Measurements from ENCODE around the gene UNC13A.
"Not testable (repeated sequence)": the region's sequence is repeated elsewhere in the genome, so short reads cannot be mapped to it uniquely, and the experiment has no call there.

The UNC13A gene

GRCh38 chr19:17605117-17605516, 83.0 kb downstream of the UNC13A start:
- FAIRE-seq = no peak
- DNase-seq (ENCODE audit: low spot score) = no peak

DNA sequence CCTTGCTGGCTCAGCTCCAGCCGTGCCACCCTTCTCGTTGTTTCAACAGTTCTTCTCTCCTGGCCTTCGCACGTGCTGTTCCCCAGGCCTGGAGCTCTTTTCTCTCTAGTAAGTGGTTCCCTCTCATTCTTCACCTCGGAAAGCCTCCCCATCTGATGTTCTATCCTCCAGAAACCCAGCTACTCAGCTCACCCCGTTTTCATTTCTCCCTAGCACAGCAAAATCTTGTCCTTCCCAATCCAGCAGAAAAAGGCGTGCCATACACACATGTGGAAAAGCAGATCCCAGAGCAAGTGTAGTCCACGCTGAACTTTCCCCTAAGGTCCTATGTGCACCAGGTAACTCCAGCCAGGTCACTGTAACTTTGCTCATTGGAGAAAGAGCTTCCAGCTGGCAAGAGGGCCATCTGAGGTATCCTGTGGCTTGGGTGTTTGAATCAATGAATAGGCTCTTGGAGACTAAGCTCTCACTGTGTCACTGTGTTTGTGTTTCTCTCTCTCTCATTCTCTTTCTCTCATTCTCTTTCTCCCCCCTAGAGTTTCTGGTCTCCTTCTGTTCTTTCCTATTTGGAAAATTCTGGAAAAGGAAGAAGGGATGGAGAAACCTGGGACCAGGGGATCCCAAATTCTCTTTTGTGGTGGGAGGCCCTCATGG, 83.7 kb downstream of the UNC13A start:
- DNase-seq (ENCODE audit: low spot score) (no peak), FAIRE-seq (no peak)

- DNase-seq (ENCODE audit: low spot score) (no peak), FAIRE-seq (no peak)
Measured at GRCh38 chr19:17602872-17603510, 85.2 kb downstream of the UNC13A start.

DNA sequence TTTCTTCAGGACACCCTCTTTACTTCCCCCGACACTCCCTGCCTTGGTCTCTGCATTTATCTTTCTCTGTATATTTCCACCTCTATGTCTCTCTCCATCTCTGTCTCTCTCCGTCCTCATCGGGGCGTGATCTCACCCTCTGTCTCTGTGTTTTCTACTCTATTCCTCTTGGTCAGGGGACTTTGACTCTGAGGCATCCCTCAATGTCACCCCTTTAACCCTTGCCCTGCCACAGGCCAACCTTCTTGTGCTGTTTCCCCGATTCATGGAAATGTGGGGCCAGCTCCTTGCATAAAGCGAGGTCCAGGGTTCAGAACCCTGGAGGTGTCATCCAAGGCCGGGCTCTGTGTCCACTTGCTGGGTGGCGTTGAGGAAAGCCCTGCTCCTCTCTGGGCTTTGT, 85.9 kb downstream of the UNC13A start:
- FAIRE-seq = no peak
- DNase-seq (ENCODE audit: low spot score) = no peak

DNA sequence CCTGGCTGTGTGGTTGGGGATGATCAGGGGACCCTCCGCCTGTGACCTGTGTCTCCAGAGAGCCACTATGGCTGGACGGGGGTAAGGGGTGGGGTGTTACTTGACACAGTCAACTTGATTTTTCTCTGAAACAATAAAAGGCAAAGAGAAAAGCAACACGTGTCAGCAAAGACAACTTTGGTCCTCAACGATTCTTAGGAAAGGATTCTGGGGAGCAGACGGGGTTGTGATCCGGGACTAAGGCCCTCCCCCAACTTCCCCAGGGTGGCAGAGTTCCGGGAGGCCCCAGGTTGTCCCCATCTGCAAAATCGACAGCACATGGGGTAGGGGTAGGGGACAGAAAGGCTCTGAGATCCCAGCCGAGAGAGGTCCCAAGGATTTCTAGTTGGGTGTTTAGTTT, 86.5 kb downstream of the UNC13A start:
- no peak for DNase-seq (ENCODE audit: low spot score)
- FAIRE-seq = no peak

GRCh38 chr19:17599780-17600179, 88.4 kb downstream of the UNC13A start:
- DNase-seq (ENCODE audit: low spot score) = no peak

GRCh38 chr19:17598953-17599352, 89.2 kb downstream of the UNC13A start:
- no peak for FAIRE-seq
- no peak for DNase-seq (ENCODE audit: low spot score)

More at GRCh38 chr19:17599780-17600179, 88.4 kb downstream of the UNC13A start:
- no peak for FAIRE-seq

DNA sequence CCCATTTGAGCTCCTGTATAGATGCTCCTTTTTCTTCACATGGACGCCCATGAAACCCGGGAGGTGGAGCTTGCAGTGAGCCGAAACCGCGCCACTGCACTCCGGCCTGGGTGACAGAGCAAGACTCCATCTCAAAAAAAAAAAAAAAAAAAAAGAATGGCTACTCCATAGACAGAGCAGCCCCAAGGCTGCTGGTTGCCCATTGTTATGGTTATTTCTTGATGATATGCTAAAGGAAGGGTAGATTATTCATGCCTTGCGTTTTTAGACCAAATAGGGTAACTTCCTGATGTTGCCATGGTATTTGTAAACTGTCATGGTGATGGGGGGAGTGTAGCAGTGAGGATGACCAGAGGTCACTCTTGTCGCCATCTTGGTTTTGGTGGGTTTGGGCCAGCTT, 90.1 kb downstream of the UNC13A start:
- FAIRE-seq; DNase-seq (ENCODE audit: low spot score): not testable (repeated sequence)

- DNase-seq (ENCODE audit: low spot score); FAIRE-seq: not testable (repeated sequence)
Measured at GRCh38 chr19:17594296-17594695, 93.9 kb downstream of the UNC13A start.

- FAIRE-seq (no peak), DNase-seq (ENCODE audit: low spot score) (no peak)
Measured at GRCh38 chr19:17590866-17591265, 97.3 kb downstream of the UNC13A start.

DNA sequence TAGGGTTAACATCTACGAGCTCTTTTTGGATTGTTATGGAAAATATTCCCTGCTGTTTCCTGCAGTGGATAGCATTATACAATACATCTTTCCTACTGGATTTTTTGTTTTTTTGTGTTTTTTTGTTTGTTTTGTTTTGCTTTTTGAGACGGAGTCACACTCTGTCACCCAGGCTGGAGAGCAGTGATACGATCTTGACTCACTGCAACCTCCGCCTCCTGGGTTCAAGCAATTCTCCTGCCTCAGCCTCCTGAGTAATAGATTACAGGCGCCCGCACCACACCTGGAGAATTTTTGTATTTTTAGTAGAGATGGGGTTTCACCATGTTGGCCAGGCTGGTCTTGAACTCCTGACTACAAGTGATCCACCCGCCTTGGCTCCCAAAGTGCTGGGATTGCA, 102.8 kb downstream of the UNC13A start:
- not testable (repeated sequence) for FAIRE-seq; DNase-seq (ENCODE audit: low spot score)

GRCh38 chr19:17584132-17584531, 104.0 kb downstream of the UNC13A start:
- FAIRE-seq = no peak

GRCh38 chr19:17582613-17583012, 105.5 kb downstream of the UNC13A start:
- DNase-seq (ENCODE audit: low spot score) (no peak), FAIRE-seq (no peak)

More at GRCh38 chr19:17584132-17584531, 104.0 kb downstream of the UNC13A start:
- DNase-seq (ENCODE audit: low spot score) = no peak

DNA sequence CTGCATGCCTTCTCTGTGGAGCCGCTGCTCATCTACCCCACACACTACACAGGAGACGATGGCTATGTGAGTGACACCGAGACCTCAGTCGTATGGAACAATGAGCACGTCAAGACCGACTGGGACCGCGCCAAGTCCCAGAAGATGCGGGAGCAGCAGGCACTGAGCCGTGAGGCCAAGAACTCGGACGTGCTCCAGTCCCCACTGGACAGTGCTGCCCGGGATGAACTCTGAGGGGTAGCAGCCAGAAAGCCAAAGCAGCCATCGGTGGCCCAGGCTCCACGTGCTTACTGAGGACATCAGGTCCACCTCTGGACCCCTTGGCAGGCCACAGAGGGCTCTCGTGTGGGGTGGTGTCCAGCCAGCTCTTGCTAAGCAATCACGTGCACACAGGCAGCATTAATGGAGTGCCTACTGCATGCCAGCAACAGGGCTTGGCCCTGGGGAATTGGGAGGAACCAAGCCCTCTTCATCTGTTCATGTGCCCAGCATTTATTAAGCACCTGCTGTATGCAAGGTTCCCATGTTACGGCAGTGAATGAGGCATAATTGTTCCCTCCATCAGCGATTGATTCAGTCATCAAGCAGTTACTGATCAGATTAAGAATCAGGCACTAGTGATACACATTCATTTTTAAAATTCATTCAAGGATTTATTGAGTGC, 106.8 kb downstream of the UNC13A start:
- DNase-seq (ENCODE audit: low spot score) = no peak
- no peak for FAIRE-seq

DNA sequence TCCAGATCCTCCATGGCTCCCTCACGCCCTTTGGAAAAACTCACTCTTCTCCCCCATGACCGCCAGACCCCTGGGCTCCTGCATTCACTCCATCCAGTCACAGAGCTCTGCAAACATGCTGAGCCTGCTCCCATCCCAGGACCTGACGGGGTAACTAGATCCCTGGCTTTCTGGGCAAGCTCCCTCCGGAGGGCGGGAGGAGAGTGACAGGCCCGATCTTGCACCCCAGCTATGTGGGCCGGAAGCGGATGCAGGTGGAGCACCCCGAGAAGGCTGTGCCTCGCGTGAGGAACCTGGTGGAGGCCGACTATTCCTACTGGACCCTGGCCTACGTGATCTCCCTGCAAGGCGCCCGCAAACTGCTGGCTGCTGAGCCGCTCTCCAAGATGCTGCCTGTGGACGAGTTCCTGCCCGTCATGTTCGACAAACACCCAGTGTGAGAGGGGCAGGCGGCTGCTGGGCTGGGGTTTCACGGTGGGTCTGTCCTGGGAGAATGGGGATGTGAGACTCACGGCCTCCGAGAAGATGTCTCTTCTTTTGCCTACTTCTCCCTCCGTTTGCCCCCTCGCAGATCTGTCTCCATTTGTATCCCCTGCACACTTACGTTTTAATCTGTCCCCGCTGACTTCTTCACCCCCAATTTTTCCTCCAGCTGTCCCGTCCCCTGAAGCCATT, 107.5 kb downstream of the UNC13A start:
- DNase-seq (ENCODE audit: low spot score) (no peak), FAIRE-seq (no peak)

- FAIRE-seq (no peak), DNase-seq (ENCODE audit: low spot score) (peak; percentile 33)
Measured at GRCh38 chr19:17579661-17580244, 108.4 kb downstream of the UNC13A start.

DNA sequence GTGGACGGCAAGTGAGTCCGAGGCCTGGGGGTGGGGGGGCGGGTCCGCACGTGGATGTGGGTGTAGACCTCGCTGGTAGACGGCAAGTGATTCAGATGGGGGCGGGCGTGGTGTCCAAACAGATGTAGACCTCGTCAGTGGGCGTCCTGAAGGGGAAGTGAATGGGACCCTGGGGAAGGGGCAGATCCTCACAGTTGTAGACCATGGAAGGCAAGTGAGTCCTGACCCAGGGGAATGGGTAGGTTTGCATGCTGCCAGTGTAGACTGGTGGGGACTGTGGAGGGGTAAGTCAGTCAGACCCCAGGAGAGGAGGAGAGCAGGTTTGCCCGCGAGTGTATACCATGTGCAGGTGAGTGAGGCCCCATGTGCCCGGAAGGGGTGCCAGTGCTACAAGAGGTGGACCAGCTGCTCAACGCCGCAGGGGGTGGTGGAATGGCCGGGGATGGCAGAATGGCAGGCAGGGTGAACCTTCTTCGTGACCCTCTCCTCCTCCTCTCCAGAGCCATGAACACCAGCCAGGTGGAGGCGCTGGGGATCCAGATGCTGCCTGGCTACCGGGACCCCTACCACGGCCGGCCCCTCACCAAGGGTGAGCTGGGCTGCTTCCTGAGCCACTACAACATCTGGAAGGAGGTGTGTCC, 110.6 kb downstream of the UNC13A start:
- FAIRE-seq (no peak), DNase-seq (ENCODE audit: low spot score) (no peak)

GRCh38 chr19:17576758-17577456, 111.2 kb downstream of the UNC13A start:
- FAIRE-seq = no peak
- DNase-seq (ENCODE audit: low spot score) = no peak

DNA sequence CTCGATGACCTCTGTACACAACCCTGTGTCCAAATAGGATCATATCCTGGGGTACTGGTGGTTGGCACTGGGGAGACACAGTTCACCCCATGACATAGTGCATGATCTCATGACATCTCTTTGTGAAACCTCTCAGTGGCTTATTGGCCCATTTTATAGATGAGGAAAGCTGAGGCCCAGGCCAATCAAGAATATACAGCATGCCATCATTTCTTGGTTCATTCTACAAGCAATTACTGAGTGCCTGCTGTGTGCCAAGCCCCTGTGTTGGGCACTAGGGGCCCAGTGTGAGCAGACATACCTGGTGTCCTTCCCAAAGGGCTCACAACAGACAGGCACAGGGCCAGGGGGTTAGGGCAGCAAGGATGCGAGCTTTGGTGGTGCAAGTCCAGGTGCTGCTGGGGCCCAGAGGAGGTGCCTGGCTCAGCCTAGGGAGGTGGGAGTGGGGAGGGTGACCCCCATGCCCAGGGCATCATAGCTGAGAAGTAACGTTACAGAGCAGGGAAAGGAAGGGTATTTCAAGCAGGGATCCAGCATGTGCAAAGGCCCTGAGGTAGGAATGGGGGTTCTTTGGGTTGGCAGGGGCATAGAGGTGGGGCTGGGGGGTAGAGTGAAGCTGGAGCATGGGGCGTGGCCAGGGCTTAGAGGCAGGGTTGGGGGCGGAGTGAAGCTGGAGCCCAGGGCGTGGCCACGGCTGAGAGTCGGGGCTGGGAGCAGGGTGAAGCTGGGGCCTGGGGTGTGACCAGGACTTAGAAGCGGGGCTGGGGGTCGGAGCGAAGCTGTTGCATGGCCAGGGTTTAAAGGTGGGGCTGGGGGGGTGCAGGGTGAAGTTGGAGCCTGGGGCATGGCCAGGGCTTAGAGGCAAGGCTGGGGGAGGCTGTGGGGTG, 112.0 kb downstream of the UNC13A start:
- DNase-seq (ENCODE audit: low spot score) (no peak), FAIRE-seq (no peak)

- no peak for FAIRE-seq
- DNase-seq (ENCODE audit: low spot score) = no peak
Measured at GRCh38 chr19:17572638-17573037, 115.5 kb downstream of the UNC13A start.
